ENCODE measurements around the gene PTPRM.

Gene PTPRM

GRCh38 chr18:8264116-8264515, 697.0 kb downstream of the PTPRM start:
- TF ChIP-seq, protein P1, sequence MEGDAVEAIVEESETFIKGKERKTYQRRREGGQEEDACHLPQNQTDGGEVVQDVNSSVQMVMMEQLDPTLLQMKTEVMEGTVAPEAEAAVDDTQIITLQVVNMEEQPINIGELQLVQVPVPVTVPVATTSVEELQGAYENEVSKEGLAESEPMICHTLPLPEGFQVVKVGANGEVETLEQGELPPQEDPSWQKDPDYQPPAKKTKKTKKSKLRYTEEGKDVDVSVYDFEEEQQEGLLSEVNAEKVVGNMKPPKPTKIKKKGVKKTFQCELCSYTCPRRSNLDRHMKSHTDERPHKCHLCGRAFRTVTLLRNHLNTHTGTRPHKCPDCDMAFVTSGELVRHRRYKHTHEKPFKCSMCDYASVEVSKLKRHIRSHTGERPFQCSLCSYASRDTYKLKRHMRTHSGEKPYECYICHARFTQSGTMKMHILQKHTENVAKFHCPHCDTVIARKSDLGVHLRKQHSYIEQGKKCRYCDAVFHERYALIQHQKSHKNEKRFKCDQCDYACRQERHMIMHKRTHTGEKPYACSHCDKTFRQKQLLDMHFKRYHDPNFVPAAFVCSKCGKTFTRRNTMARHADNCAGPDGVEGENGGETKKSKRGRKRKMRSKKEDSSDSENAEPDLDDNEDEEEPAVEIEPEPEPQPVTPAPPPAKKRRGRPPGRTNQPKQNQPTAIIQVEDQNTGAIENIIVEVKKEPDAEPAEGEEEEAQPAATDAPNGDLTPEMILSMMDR (conservative IDR thresholded peaks at IDR 0.05; ENCODE audit: low read depth, low read length): no peak
- H3K4me3 ChIP-seq (IDR thresholded peaks at IDR 0.05; ENCODE audit: insufficient read depth, low read depth, low read length): no peak overlapping the region
- no peak overlapping the region for H3K9ac ChIP-seq
- no peaks in the 10 kb centered on the region for H4K20me1 ChIP-seq (ENCODE audit: insufficient read depth)
- H3K79me2 ChIP-seq (ENCODE audit: insufficient read depth, low read depth): no peaks in the 10 kb centered on the region
- no peak overlapping the region for H3K27ac ChIP-seq
- no peaks in the 10 kb centered on the region for H3K36me3 ChIP-seq (ENCODE audit: insufficient read depth)
- H2AFZ ChIP-seq (ENCODE audit: low read depth): no peak overlapping the region
- no peaks in the 10 kb centered on the region for H3K4me1 ChIP-seq (ENCODE audit: low read depth, poor library complexity, severe bottlenecking)
- H3K27me3 ChIP-seq (ENCODE audit: insufficient read depth, low read depth): no peaks in the 10 kb centered on the region
- no peak overlapping the region for H3K4me2 ChIP-seq

DNA sequence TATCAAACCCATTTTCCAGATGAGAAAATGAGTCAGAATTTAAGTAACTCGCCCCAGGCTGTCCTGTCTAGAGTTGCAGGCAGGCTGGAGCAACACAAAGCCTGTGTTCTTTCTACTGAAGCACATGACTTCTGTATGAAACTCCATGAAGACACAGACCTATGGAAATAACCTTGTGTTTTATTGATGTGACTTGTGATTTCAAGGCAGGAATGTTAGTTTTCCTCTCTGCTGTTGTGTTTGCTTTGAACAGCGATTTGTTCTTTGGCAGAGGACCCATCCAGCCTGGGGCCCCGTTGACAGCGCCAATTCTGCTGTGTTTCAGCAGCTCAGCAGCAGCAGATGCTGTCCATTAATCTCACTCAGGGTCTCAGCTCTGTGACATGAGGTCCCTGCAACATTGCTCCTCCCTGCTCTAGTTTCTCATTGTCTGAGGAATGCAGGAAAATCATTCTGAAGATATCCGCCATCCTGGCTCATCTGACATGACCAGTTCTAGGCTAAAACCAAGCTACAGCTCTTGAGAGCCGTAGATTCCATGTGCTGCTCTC, 697.8 kb downstream of the PTPRM start:
- Histone ChIP-seq H3K4me2 (no peak overlapping the region), H3K27ac (no peak overlapping the region), H3K36me3 (ENCODE audit: insufficient read depth) (no peaks in the 10 kb centered on the region), H3K9ac (no peak overlapping the region), H2AFZ (ENCODE audit: low read depth) (no peak overlapping the region), H3K4me1 (ENCODE audit: low read depth, poor library complexity, severe bottlenecking) (no peaks in the 10 kb centered on the region), H4K20me1 (ENCODE audit: insufficient read depth) (no peaks in the 10 kb centered on the region), H3K4me3 (IDR thresholded peaks at IDR 0.05; ENCODE audit: insufficient read depth, low read depth, low read length) (no peak overlapping the region), H3K27me3 (ENCODE audit: insufficient read depth, low read depth) (no peaks in the 10 kb centered on the region), H3K79me2 (ENCODE audit: insufficient read depth, low read depth) (no peaks in the 10 kb centered on the region)
- TF ChIP-seq, protein P1 (conservative IDR thresholded peaks at IDR 0.05; ENCODE audit: low read depth, low read length): no peak

- H3K36me3 ChIP-seq (ENCODE audit: insufficient read depth): no peaks in the 10 kb centered on the region
- H3K4me1 ChIP-seq (ENCODE audit: low read depth, poor library complexity, severe bottlenecking): no peaks in the 10 kb centered on the region
- no peak overlapping the region for H3K4me2 ChIP-seq
- no peak overlapping the region for H2AFZ ChIP-seq (ENCODE audit: low read depth)
- H3K4me3 ChIP-seq (IDR thresholded peaks at IDR 0.05; ENCODE audit: insufficient read depth, low read depth, low read length): no peak overlapping the region
- no peaks in the 10 kb centered on the region for H3K79me2 ChIP-seq (ENCODE audit: insufficient read depth, low read depth)
- H3K9ac ChIP-seq: no peak overlapping the region
- H3K27me3 ChIP-seq (ENCODE audit: insufficient read depth, low read depth): no peaks in the 10 kb centered on the region
- TF ChIP-seq, protein P1 (conservative IDR thresholded peaks at IDR 0.05; ENCODE audit: low read depth, low read length): no peak
- H4K20me1 ChIP-seq (ENCODE audit: insufficient read depth): no peaks in the 10 kb centered on the region
- H3K27ac ChIP-seq: no peak overlapping the region
These were observed 705.1 kb downstream of the PTPRM start for GRCh38 chr18:8272254-8272653.

DNA sequence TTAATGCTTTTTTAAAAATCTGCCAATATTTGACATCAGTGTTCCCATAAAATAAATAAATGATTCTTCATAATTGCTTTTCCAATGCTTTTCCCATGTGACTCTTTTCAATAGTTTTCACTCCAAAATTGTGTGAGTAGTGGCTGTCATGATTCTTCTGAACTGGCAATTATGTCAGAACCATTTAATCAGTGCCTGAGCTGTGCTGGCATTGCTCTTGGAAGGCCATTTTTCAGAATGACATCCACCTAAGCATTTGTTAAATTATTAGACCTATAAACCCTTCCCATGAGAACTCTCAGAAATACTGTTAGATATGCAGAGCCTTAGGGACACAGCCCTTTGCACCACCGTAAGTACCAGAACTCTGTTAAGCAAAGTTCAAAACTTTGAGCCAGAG, 707.3 kb downstream of the PTPRM start:
- Histone ChIP-seq H3K4me1 (ENCODE audit: low read depth, poor library complexity, severe bottlenecking) (no peaks in the 10 kb centered on the region), H3K9ac (no peak overlapping the region), H4K20me1 (ENCODE audit: insufficient read depth) (no peaks in the 10 kb centered on the region), H3K27ac (no peak overlapping the region), H3K36me3 (ENCODE audit: insufficient read depth) (no peaks in the 10 kb centered on the region), H2AFZ (ENCODE audit: low read depth) (no peak overlapping the region), H3K4me2 (no peak overlapping the region), H3K79me2 (ENCODE audit: insufficient read depth, low read depth) (no peaks in the 10 kb centered on the region), H3K4me3 (IDR thresholded peaks at IDR 0.05; ENCODE audit: insufficient read depth, low read depth, low read length) (no peak overlapping the region), H3K27me3 (ENCODE audit: insufficient read depth, low read depth) (no peaks in the 10 kb centered on the region)
- TF ChIP-seq, protein P1 (conservative IDR thresholded peaks at IDR 0.05; ENCODE audit: low read depth, low read length): no peak

All from KMS-11 (cell line).